NCI-H1436 (cell line): ENCODE data around the gene PARS2.
"Not testable (repeated sequence)": the region's sequence is repeated elsewhere in the genome, so short reads cannot be mapped to it uniquely, and the experiment has no call there.

ENCODE experiments used
- DNase-seq: peaks from one replicate; lab custom pipeline; 2025; lab: John Stamatoyannopoulos, UW

Gene PARS2

DNA sequence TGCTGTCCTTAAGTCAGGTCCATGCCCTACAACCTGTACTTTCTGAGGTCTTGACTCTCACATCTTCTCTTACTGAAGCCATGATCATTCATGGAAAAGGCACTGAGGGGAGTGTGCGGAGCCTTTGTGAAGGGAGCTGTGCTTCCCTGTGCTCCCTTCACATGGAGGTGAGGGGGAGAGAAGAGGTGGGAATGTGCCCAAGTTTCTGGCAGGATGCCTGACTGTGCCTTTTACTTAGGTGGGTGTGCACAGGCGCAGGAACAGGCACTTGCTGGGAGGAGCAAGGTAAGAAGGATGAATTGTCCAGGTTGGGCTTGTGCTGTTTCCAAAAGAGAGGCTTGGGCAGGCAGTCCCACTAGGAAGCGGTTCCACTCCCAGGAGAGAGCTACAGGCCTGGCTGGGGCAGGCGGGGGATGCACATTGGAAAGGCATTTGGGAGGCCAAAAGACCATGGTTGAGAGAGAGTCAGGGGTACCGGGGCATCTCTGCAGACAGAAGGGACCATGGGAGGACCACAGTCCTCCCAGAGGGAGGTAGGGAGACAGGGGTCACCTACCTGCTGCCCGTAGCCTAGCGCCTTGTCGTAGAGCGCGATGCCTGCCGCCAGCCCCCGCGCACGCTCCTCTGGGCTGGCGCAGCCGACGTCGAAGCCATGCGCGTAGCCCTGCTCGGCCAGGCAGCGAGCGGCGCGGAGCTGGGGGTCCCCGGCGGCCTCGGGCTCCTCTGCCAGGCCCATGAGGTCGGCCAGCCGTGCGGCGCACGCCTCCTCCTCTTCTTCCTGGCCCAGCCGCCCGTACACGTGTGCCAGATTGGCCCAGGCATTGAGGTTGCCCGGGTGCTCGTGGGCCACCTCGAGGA, 35.9 kb upstream of the PARS2 start:
- no peak for DNase-seq

DNA sequence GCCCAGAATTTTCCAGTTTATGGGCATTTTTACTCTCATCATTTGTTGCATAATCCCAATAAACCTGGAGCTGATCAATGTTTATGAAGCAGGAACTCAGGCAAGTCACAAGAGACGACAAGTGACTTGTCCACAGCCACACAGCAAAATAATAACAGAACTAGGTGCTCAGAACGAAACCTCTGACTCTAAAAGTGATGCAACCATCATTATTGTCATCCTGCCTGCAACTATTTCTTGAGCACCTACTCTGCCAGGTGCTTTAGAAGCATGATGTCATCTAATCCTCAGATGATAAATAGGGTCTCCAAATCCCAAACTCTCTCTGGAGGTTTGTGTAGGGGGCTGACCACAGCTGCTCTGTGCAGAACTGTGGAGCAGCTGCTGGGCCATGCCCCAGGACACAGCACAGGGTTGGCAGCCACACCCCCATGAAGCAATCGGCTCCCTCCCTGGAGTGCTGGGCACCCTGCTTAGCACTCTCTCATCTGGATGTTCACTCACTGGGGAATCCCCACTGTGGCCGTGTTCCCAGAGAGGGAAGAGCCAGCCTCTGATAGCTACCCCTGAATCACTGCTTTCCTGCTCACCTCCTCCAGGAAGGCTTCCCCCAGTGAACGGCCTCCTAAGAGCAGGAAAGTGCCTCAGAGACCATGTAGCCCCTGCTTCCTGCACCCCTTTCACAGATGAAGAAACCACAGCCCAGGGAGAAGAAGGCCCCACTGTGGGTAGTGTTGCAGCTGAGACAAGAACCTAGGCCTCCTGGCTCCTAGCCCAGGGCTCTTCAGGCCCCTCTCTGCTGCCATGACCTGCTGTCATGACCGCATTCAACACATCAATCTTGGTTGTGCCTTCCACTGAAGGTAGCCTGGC, 34.7 kb upstream of the PARS2 start:
- DNase-seq = no peak

DNA sequence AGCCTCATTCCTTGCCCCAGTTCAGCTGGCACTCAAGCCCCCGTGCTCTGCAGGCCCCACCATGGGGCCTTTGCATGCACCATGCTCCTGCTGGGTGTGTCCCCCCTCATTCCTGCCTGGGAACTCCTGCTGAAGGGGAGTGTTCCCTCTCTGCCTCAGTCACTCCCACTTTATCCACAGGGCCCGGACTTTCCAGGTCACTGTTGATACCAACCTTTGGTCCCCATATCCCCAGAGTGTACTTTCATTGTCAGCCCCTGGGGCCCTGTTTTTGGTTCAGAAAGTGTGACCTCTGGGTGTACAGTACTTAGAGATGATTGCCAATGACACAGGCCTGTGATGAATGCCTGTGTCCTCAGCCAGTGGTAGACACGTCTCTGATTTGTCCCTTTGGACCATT, 33.9 kb upstream of the PARS2 start:
- no peak for DNase-seq

DNA sequence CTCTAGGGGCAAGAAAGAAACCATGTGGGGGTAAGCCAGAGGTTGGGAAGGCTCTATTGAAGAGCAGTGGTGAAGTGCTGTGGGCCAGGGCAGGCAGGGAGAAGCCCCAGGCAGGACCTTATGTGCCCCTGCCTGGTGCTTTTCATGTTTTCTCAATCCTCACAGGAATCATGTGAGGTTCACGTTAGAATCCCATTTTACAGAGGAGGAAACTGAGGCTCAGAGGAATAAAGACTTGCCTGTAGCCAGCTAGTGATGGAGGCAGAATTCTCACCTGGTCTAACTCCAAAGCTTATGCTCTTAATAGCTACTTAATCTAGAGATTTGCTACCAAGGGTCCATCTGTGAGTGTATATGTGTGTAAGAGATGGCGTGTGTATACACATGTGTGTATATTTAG, 32.6 kb upstream of the PARS2 start:
- DNase-seq = no peak

DNA sequence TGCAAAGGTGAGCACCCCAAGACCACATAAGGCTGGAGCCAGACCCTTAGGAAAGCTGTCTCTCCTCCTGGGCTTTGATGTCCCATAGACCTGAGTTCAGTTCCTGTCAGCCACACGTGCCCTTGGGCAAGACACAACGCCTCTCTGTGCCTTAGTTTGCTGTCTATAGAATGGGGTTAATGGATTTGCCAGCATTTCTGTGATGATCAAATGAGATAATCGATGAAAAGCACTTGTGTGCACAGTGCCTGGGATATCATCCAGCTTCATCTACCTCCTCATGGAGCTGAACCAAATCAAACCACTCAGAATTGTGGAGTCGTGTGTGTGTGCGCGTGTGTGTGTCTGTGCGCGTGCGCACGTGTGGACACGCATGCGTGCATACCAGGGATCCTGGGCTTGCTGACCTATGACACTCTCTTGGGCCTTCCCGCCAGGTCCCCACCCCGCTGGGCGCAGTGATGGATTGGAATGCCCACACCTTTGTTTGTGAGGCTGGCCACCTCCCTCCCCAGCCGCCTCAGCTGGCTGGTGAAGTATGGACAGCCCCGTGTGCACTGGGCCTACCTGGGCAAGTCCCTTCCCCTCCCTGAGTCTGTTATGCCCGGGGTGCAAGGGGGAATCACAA, 31.6 kb upstream of the PARS2 start:
- DNase-seq = no peak

DNA sequence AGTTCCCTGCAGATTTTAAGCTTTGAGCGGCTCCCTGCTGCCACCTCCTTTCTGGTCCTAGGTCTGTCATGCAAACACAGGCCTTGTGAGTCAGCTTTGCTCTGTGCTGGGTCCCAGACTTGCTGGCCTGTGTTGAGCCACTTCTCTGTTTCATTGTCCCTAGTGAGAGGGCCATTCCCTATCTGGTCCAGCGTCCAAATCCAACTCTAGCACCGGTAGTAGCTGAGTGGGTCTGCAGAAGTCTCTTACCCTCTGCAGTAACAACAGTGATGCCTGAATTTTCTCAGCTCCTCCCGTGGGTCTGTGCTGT, 31.0 kb upstream of the PARS2 start:
- DNase-seq = no peak

DNA sequence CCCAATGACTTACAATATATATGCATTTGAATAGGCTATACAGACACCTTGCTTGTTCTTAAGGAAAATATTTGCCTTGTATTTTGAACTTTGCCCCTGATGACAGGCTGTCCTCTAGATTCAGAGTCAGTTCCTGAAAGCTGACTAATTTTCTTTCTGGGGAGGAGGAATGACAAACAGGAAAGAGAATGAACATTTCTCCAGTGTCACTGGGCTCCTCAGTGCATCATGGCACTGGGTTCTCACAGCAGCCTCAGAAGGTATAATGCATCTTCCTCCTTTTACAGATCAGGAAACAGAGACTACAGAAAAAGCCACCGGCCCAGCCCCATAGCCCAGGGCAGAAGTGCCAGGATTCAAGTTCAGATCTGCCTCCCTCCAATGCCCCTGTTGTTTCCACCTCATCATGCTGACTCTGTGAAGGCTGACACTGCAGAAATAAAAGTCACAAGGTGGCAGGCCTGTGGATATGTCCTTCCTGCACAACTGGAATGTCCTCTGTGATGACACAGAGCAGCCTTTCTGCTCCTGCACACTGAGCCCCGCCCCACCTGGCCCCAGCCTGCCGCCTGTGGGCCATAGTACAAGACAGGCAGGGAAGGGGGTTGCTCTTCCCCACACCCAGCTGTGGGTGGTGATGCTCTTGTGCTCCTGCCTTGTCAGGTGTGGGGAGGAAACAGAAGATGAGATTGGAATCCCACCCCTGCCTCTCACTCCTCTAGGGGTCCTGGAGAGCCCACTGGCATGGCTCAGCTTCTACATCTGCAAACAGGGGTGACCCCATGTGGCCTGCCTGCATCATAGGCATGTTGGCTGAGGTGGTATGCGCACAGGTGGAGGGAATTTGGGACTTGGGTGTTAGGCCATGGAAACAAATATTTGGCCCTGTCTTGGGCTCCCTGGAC, 30.4 kb upstream of the PARS2 start:
- no peak for DNase-seq

DNA sequence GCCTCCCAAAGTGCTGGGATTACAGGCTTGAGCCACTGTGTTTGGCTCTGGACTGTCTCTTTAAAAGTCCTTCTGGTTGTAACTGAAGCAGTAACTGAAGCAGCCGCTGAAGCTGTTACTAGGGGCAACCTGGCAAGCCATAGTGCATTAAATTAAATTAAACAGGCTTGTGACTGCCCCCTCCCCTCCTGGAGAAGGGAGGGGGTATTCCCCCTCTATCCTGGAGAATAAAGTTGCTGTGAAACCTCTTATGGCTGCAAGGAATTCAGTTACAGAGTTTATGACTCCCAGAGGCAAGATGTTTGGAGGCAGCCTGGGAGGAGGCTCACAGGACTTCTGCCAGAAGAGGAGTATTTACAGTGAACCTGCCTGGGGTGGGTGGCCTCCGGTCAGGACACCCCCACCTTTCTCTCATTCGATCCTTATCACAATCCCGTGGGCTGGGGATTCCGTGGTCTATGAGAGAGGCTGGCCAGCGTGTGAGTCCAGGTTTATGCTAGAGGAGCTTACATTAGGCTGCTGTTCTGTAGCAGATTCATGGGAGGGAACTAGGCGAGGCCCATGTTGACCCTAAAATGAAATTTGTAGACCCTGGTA, 28.5 kb upstream of the PARS2 start:
- peak; percentile 53 for DNase-seq

DNA sequence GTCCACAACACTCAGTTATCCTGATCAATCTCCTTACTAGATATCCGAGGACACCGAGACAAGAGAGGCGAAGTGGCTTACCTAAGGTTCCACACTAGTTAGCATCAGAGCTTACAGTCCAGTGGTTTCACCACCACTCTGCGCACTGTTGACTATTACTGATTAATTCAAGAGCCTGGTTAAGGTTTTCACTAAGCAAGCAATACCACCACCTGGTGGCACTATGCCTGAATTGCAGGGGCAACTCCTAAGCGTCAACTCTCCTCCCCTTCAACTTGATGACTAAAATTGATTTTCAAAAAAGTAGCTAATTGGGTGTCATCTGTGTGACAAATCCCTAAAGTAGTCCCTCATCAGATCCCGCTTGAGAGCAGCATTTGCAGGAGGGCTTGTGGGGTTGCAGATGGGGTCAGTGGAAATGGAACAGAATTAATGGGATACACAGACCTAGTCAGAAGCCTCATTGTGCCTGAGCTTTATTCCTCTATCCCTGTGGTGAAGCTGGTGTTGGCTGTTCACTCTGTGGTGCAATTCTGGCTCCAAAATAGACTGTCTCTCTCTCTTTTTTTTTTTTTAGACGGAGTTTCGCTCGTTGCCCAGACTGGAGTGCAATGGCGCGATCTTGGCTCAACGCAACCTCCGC, 27.7 kb upstream of the PARS2 start:
- no peak for DNase-seq

DNA sequence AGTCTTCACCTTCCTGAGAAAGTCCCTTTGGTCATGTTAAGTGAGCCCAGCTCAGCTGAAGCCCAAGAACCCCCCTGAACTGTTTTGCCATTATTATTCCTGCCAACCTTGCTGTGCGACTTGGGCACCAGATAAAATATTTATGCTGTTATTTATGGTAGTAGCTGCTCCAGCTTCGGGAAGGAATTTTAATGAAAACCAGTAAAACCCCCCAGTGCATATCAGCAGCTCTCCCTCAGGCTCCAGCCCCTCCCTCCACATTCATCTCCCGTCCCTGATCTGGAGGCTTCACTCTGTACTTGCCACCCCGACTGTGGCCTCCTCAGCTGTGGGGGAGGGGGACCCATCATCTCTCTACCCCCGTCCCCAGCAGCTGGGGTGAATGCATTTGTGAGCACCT, 24.1 kb upstream of the PARS2 start:
- no peak for DNase-seq

DNA sequence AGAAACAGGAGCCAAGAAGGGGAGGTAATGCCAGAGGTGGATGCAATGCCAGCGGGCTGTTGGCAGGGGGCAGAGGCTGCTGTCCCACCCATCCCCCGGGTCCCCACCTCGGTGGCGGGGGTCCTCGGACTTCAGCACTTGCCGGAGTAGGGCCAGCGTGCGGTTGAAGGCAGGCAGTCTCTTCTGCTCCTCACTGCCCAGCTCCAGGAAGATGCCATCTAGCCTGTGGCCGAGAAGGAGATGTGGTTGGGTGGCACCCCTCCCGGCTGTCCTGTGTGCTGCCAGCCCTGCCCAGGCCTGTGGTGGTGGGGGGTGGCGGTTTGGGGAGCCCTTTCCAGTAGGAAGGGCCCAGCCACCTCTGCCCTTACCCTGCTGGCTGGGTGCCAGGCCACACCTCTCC, 23.3 kb upstream of the PARS2 start:
- DNase-seq = no peak

DNA sequence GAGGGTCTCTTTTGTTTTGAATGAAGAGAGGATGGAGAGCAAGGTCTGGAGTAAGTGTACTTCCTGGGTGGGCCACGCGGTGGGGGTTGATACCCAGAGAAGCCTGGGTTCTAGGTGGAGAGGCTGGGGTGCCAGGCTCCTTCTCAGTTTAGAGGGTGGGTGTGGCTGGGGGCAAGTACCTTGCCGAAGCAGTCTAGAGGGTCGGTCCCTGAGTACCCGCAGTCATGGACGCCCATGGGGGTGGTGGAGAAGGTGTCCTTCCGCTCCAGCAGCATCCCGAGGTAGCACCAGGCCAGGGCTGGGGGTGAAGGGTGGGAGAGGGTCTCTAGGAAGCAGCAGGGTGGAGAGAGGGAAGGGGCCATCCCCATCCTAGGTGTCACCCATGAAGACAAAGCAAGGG, 22.5 kb upstream of the PARS2 start:
- no peak for DNase-seq

DNA sequence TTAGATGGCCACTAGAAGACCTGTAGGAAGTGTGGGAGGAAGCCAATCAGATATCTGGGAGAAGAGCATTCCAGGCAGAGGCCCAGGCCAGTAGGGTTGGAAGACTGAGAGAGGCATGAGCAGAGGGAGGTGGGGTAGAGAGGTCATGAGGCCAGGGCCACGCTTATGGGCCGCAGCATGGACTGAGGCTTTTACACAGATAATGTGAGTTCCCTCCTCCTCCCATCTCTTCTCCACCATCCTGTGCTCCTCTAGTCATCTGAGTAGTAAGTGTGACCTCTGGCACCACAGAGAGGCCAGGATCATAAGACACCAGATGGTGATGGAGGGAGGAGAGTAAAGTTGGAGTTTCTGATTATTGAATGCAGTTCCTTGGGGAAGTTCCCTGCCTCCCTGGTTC, 19.7 kb upstream of the PARS2 start:
- DNase-seq = no peak

DNA sequence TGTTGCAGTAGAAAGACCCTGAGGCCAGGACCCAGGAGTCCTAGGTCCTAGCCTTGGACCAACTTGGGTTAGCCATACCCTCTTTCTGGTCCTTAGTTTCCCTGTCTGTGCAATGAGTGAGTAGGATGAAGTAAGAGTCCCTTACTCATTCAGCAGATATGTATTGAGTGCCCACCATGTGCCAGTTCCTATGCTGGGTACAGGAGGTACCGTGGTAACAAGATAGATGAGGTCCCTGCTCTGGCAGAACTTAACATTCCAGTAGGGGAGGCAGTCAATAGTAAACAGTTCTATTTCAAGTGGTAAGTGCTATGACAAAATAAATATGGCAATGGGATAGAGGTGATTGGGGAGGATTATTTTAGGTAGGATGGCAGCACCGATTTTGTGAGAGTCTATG, 18.3 kb upstream of the PARS2 start:
- DNase-seq = no peak

DNA sequence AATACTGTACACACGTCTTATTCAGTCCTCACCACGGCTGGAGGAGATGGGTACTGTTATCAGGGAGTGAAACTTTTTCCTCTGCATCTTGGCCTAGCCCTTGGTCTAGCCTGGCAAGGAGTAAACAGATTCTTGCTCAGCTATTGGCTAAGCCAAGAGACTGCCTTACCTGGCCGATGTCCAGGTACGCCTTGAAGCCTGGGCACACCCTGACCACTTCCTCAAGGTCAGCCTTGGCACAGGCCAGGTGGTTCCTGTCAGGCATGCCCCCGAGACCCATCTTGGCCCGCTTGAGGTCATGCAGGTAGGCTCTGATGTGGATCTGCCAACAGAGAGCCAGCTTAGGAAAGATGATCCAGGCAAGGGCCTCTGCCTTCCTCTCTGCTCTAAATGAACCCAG, 17.8 kb upstream of the PARS2 start:
- no peak for DNase-seq

DNA sequence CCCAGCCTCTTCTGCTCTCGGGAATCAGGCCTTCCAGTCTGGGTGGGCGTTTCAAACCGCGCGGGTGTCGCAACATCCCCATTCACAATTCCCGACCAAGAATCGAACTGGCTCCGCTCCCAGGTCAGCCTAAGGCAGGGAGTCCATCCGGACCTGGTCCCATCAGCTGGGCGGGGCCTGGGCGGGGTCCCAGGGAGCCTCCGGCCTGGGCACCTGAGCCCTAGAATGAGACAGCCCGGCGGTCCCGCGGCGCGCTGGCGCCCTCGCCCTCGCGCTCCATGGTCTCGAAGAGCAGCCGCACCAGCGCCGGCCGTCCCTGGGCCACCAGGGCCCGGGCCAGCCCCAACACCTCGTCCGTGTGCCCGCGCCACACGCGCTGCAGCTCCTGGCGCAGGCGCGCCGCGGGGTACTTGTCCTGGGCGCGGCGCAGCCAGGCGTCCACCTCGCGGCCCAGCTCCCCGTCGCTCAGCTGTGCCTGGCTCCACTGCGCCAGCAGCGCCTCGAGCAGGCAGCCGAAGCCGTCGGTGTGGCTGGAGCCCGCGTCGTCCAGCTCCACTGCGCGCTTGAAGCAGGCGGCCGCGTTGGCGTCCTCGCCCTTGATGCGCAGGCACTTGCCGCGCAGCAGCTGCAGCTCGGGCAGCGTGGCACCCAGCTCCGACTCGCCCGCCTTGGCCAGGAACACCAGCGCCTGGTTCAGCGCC, 16.9 kb upstream of the PARS2 start:
- no peak for DNase-seq

DNA sequence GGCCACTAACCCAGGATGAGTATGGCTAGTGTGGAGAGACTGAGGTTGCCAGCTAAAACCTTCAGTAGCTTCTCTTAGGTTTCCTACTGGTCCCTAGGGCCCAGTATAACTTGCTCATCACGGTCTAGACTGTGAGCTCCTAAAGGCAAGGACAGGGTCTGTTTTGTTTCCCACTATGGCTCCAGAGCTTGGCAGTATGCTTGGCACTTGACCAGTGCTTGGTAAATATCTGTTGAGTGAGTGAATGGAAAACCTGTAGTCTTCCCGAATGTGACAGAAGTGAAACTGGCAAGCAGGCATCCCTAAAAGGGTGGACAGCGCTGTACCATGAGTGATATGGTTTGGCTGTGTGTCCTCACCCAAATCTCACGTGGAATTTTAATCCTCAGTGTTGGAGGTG, 13.1 kb upstream of the PARS2 start:
- no peak for DNase-seq

DNA sequence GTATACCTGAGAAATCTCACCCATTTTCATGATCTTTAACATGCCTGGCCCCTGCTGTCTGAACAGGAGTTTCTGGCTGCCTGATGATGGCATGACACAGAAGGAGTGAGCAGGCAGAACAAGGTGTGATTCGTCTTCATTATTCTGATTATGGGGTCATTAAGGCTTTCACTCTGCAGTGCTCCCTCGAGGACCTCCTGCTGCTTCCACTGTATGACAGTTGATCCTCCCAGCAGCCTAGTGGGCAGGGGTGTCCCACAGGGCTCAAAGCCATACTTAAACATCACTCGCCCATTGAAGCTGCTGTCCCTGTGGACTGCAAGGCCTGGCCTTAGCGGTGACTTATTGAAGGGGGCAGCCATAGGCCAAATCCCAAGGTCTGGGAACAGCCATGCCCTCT, 12.7 kb upstream of the PARS2 start:
- peak; percentile 29 for DNase-seq

DNA sequence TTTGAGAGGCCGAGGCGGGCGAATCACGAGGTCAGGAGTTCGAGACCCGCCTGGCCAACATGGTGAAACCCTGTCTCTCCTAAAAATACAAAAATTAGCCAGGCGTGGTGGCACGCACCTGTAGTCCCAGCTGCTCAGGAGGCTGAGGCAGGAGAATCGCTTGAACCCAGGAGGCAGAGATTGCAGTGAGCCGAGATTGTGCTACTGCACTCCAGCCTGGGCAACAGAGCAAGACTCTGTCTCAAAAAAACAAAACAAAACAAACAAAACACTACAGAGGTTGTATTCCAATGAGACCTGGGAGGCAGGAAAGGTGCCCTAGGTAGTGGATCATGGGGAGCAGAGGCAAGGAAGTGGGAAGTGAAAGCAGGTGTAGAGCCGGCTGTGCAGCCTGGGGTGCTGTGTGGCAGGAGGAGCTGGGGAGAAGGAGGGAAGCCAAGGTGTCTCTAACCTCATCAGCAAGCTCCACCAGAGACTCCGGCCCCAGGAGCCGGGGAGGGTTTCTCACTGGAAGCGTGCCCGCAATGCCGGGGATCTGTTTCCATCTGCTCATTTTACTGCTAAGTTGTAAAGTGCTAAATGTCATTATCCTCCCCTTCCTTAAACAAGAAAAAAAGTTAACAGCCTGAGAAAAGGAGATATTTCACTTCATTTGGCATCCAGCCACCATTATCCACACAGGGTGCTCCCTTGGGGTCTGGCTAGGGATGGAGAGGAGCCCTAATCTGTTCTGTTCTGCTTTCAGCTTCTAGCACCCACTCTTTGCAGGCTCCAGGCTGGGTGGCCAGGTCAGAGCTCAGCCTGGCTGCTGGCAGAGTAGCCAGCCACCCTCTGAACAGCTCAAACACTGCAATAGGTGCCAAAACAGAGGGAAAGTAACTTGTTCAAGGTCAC, 11.8 kb upstream of the PARS2 start:
- DNase-seq = not testable (repeated sequence)
